GM19397 (cell line): ENCODE data around the gene NES.

Experiments
- ATAC-seq: cut with Tn5 transposase; IDR thresholded peaks from one replicate; pipeline ENCODE4 v1.9.1; 2021; ENCODE audit warnings: mild to moderate bottlenecking, moderate library complexity; ENCODE audit not compliant: unreplicated experiment

NES gene

DNA sequence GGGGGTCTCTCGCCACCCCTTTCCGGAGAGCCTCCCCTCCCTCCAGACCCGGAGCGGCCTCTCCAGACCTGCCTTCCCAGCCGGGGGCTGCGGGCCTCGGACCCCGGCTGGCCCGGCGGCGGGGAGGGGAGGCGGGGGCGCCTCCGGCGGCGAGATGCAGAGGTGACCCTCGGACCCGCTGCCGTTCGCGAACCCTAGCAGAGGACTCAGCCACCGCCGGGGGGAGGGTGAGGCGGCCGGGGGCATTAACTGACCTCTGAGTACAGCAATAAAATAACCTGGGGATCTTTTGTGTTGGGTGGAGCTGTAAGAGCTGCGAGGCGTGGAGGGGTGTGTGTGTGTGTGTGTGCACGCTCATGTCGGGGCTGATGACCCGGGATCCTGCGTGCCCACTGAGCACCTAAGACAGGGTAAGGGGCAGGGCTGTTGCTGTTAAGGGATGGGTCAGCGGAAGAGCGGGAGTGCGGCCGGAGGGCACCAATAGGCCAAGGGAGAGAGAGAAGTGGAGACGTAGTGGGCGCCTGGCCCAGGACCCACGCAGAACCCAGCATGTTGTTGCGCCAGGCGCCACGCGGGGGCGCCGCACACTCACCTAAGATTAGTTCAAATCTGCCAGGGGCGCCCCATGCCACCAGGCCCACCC lies 51.6 kb downstream of the NES start:
- no peak for ATAC-seq

DNA sequence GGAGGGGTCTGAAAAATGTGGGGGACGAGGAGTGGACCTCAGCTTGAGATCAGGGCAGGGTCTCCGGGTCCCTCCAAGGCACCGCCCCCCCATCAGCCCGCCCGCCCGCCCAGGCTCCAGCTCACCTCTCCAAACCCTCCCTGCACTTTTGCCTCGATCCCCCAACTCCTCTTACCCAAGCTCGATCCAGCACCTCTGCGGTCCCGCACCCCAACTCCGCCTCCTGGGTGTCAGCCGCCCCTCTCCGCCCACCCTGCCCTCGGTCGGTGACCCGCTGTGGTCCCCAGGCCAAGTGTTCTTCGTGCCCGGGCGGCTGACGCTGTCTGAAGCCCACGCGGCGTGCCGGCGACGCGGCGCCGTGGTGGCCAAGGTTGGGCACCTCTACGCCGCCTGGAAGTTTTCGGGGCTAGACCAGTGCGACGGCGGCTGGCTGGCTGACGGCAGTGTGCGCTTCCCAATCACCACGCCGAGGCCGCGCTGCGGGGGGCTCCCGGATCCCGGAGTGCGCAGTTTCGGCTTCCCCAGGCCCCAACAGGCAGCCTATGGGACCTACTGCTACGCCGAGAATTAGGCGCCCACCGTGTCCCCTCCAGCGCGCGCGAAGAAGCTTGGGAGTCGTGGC lies 52.3 kb downstream of the NES start:
- ATAC-seq = no peak

DNA sequence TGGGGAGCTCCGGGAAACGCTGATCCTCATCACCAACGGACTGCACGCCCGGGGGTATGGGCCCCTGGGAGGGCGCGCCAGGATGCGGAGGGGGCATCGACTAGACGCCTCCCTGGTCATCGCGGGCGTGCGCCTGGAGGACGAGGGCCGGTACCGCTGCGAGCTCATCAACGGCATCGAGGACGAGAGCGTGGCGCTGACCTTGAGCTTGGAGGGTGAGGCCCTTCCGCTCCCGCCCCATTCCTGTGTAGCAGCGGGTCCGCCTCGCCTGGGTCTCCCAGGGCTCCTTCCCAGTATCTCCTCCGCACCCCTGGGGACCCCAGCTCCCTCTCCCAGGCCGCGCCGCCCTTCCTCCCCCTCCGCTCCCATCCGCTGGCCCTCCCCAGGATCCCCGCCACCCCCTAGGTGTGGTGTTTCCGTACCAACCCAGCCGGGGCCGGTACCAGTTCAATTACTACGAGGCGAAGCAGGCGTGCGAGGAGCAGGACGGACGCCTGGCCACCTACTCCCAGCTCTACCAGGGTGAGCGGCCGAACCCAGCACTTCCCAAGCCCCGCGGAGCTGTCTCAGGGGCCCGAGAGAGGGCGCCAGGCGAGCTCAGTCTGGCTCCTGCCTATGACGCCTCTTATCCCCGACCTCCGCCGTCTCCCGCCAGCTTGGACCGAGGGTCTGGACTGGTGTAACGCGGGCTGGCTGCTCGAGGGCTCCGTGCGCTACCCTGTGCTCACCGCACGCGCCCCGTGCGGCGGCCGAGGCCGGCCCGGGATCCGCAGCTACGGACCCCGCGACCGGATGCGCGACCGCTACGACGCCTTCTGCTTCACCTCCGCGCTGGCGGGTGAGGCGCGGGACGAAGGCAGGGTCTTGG lies 53.0 kb downstream of the NES start:
- ATAC-seq = no peak

DNA sequence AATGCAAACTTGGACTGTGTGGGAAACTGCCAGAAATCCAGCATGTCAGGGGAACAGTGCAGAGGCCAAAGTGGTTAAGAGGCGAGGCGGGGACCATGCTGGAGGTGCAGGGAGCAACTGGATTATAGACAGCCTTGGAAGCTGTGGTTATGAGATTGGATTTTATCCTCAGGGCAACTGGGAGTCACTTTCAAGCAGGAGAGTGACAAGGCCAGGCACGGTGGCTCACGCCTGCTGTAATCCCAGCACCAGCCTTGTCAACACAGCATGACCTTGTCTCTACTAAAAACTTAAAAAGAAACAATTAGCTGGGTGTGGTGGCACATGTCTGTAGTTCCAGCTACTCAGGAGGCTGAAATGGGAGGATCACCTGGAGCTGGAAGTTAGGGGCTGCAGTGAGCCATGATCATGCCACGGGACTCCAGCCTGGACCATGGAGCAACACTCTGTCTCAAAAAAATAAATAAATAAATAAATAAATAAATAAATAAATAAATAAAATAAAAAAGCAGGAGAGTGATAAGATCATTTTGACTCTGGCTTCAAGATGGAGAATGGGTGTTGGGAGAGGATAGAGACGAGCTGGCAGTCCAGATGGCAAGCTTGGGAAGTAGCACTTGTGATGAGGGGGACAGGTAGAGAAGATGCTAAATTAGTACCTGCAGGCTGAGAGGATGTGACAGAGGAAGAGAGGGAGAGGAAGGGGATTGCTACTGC lies 54.5 kb downstream of the NES start:
- ATAC-seq = no peak

DNA sequence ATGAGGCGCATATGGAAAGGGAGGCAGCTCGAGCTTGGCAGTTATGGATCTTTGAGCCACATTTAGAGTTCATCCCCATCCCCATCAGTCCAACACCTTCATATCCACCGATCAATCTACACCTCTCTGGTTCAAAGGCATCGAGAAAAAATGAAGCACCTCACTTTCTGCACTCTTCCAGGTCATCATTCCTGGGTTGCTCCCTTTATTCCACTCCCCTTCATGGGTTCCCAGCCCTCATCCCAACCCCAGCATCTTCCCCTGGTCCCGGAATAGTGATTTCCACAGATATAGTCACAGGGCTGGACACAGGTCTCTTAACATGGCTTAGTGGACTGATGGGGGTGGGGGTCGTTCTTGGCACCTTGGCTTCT lies 57.6 kb downstream of the NES start:
- ATAC-seq = no peak

DNA sequence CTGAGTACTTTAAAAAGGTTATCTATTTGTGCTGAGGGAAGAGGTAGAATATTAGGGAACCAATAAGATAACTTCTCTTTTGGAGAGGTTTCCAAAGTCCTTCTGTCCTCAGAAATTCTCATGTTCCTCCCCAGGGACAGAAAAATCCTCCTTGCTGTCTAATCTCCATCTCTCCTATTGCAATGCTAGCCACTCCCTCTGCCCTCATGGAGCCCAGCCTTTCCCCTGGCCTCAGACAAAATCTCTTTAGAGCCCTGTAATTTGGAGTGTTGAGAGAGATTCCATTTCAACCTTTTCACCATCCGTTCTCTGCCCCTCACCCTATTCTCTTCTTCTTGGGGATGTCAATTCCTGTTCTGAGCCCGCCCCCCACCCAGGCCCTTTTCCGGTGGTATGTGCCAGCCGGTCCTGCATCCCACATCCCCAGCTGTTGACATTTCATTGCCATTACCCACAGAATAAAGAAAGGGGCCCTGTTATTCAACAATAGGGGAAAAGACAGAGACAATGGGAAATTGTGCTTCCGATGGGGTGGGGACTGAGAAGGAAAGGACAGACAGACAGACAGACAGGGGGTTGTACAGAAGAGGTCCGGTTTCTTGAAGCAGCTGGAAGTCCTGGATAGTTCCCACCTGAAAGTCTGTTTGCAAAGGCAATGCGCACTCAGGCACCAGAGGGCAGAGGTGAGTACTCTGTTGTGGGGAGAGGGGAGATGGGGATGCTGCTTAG lies 58.2 kb downstream of the NES start, which contains the start of gene HAPLN2:
TSS of gene HAPLN2 (plus strand) at position 563 of the 729 bp plus-strand sequence. CDS start 4,076 bp downstream, outside the sequence.
- ATAC-seq = no peak
